NB4 (cell line): ENCODE data around the gene TNNT3.

Source experiments
- MYC ChIP-seq: IDR thresholded peaks from 2 replicates; pipeline ENCODE4 v1.6.1; 2011; ENCODE audit warnings: low read depth, low read length
- POLR2A ChIP-seq: IDR thresholded peaks from 2 replicates; pipeline ENCODE4 v1.6.1; 2011; ENCODE audit warnings: mild to moderate bottlenecking; ENCODE audit not compliant: insufficient read length; ENCODE audit errors: extremely low read depth
- TF ChIP-seq, protein P1 (sequence below): IDR thresholded peaks from one replicate; pipeline ENCODE4 v1.5.1; 2012; ENCODE audit warnings: low read depth, low read length
- TF ChIP-seq, protein P2 (sequence below): IDR thresholded peaks from 2 replicates; pipeline ENCODE4 v1.6.1; 2011; ENCODE audit warnings: low read depth, low read length

DNA sequence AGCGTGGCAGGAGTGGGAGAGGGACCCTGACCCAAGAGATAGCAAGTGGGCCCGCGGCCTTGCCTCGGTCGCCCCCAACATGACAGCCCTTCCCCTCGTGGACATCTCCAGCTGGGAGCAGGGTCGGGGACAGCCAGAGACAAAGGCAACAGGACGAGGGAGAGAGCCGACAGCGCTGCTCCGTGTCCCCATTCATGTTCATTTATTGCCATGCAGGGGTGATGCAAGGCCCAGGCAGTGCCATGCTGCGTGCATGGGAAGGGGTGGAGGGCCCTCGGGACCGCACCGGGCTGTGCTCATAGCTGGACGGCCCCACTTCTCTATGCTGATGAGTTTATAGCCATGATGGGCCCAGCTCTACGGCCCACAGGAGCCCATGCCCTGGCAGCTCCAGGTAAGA lies 40.3 kb downstream of the TNNT3 start:
- TF ChIP-seq, protein P1, sequence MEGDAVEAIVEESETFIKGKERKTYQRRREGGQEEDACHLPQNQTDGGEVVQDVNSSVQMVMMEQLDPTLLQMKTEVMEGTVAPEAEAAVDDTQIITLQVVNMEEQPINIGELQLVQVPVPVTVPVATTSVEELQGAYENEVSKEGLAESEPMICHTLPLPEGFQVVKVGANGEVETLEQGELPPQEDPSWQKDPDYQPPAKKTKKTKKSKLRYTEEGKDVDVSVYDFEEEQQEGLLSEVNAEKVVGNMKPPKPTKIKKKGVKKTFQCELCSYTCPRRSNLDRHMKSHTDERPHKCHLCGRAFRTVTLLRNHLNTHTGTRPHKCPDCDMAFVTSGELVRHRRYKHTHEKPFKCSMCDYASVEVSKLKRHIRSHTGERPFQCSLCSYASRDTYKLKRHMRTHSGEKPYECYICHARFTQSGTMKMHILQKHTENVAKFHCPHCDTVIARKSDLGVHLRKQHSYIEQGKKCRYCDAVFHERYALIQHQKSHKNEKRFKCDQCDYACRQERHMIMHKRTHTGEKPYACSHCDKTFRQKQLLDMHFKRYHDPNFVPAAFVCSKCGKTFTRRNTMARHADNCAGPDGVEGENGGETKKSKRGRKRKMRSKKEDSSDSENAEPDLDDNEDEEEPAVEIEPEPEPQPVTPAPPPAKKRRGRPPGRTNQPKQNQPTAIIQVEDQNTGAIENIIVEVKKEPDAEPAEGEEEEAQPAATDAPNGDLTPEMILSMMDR, result no peak
- TF ChIP-seq, protein P2, sequence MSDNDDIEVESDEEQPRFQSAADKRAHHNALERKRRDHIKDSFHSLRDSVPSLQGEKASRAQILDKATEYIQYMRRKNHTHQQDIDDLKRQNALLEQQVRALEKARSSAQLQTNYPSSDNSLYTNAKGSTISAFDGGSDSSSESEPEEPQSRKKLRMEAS, result no peak
- TF ChIP-seq POLR2A, result no peak
- no peak for TF ChIP-seq MYC
